Endothelial cell of umbilical vein (primary cell): ENCODE measurements around the gene HOXB2. TPM values are rescaled to one million over a fixed set of nuclear protein-coding genes. Genes with fewer than 3 reads are reported as not detected.

Experiments
- BruUV-seq: library from RNA; stranded (reverse); fragments of 400-500 nt; replicated peaks from 2 replicates; lab custom pipeline; 2021; lab: Mats Ljungman, UMichigan
- CTCF ChIA-PET: fragments of 300-600, 350-600 bp; sonication (Branson Sonifier 250); formaldehyde crosslinking; loops from one replicate; lab custom pipeline; 2021; ENCODE audit warnings: antibody characterized with exemption, inconsistent platforms; lab: Charles Lee
- POLR2A ChIA-PET: fragments of 300-600, 350-600 bp; sonication (Branson Sonifier 250); formaldehyde crosslinking; loops from one replicate; lab custom pipeline; 2021; ENCODE audit warnings: antibody characterized with exemption, inconsistent platforms; lab: Charles Lee
- DNase-seq: peaks from one replicate; pipeline ENCODE4 v3.0.0-alpha.2; 2011; ENCODE audit warnings: low read depth, low spot score
- FAIRE-seq: peaks from 2 replicates; lab custom pipeline; 2011; peaks lifted over from hg19 to GRCh38; lab: Jason Lieb, UNC
- H2AFZ ChIP-seq: 2 replicates; pipeline ENCODE4 v1.6.0; 2012; ENCODE audit warnings: low read depth, low read length, control low read depth, inconsistent platforms
- H3K27ac ChIP-seq: 2 replicates; pipeline ENCODE4 v1.5.1; 2011; ENCODE audit warnings: low read depth, mild to moderate bottlenecking, control low read depth, low read length, moderate library complexity; ENCODE audit not compliant: insufficient read depth
- H3K27me3 ChIP-seq, 2 experiments: 2 replicates each; pipeline versions ENCODE4 v1.6.0 to v1.6.1; 2011; ENCODE audit warnings: low read length in 2 of 2, mixed read lengths in 1 of 2; ENCODE audit not compliant: control insufficient read depth in 2 of 2, insufficient read depth in 2 of 2
- H3K36me3 ChIP-seq, 2 experiments: 2 replicates in 1 of 2; 3 replicates in 1 of 2; pipeline ENCODE4 v1.5.1; 2011; ENCODE audit warnings: low read length in 2 of 2, mild to moderate bottlenecking in 1 of 2, moderate library complexity in 1 of 2; ENCODE audit not compliant: control insufficient read depth in 2 of 2, insufficient read depth in 2 of 2; ENCODE audit errors: extremely low read depth in 1 of 2
- H3K4me1 ChIP-seq: 3 replicates; pipeline ENCODE4 v1.5.1; 2011; ENCODE audit warnings: mild to moderate bottlenecking, low read length; ENCODE audit not compliant: control insufficient read depth, insufficient read depth; ENCODE audit errors: extremely low read depth
- H3K4me2 ChIP-seq: 2 replicates; pipeline ENCODE4 v1.6.1; 2011; ENCODE audit warnings: low read length, control low read depth, mixed read lengths; ENCODE audit not compliant: insufficient read depth
- H3K4me3 ChIP-seq, 3 experiments: fragments of 200-600 bp in 1 of 3; sonication (generic), shearing (Covaris generic) in 1 of 3; replicated peaks in 1 of 3; 2 replicates each; pipeline ENCODE4 v1.5.1; 2011 to 2016; ENCODE audit warnings: control low read depth in 3 of 3, low read length in 3 of 3, mild to moderate bottlenecking in 2 of 3, inconsistent platforms in 1 of 3, low read depth in 1 of 3, moderate library complexity in 1 of 3; ENCODE audit not compliant: insufficient read depth in 1 of 3
- H3K79me2 ChIP-seq: 2 replicates; pipeline ENCODE4 v1.6.0; 2012; ENCODE audit warnings: low read length, inconsistent platforms; ENCODE audit not compliant: control insufficient read depth, insufficient read depth
- H3K9ac ChIP-seq: replicated peaks from 2 replicates; pipeline ENCODE3; 2011; ENCODE audit warnings: low read length, control low read depth; ENCODE audit not compliant: insufficient read depth; ENCODE audit errors: extremely low read depth
- H3K9me1 ChIP-seq: replicated peaks from 3 replicates; pipeline ENCODE4 v1.6.0; 2011; ENCODE audit warnings: mild to moderate bottlenecking, low read length; ENCODE audit not compliant: control insufficient read depth, insufficient read depth; ENCODE audit errors: extremely low read depth
- H3K9me3 ChIP-seq: replicated peaks from 2 replicates; pipeline ENCODE4 v1.5.1; 2012; ENCODE audit warnings: low read length, inconsistent platforms; ENCODE audit not compliant: control insufficient read depth, insufficient read depth
- H4K20me1 ChIP-seq: replicated peaks from 2 replicates; pipeline ENCODE3; 2011; ENCODE audit warnings: mild to moderate bottlenecking, low read length; ENCODE audit not compliant: control insufficient read depth, insufficient read depth; ENCODE audit errors: extremely low read depth
- EZH2 ChIP-seq: IDR thresholded peaks from 2 replicates; pipeline ENCODE4 v1.6.1; 2012; ENCODE audit warnings: borderline replicate concordance, low read depth, mild to moderate bottlenecking, moderate library complexity, low read length, inconsistent platforms; ENCODE audit not compliant: severe bottlenecking
- FOS ChIP-seq: IDR thresholded peaks from 2 replicates; pipeline ENCODE4 v1.6.1; 2011; ENCODE audit warnings: mild to moderate bottlenecking, low read length, moderate library complexity, borderline replicate concordance; ENCODE audit not compliant: insufficient read depth
- GATA2 ChIP-seq: IDR thresholded peaks from 2 replicates; pipeline ENCODE4 v1.7.0; 2011; ENCODE audit warnings: low read depth, mild to moderate bottlenecking, moderate library complexity, mixed read lengths, low read length; ENCODE audit not compliant: insufficient read length, insufficient read depth
- JUN ChIP-seq: IDR thresholded peaks from 2 replicates; pipeline ENCODE4 v1.6.1; 2011; ENCODE audit warnings: borderline replicate concordance, low read depth; ENCODE audit not compliant: insufficient read length, insufficient read depth
- POLR2A ChIP-seq: IDR thresholded peaks from 2 replicates; pipeline ENCODE4 v1.6.1; 2012; ENCODE audit warnings: low read depth, mild to moderate bottlenecking, control low read depth, low read length
- POLR2AphosphoS5 ChIP-seq: IDR thresholded peaks from 2 replicates; pipeline ENCODE4 v1.6.1; 2012; ENCODE audit warnings: low read depth, mild to moderate bottlenecking, control low read depth, low read length, moderate library complexity; ENCODE audit not compliant: insufficient read depth
- dilution Hi-C: fragments of 300-500 bp; cut with MboI; formaldehyde crosslinking; loops from one replicate; pipeline ENCODE4 v1.15.0; 2019; ENCODE audit warnings: low sequenced_read_pairs; ENCODE audit not compliant: extremely low pct_ligation_motif_present
- intact Hi-C: fragments of 100-400 bp; cut with micrococcal nuclease; formaldehyde crosslinking; loops from one replicate; pipeline ENCODE4 v1.10.0; 2022
- polyA plus RNA-seq, 4 experiments: library from polyadenylated mRNA; depleted of rRNA in 3 of 4; stranded (reverse) in 3 of 4; unstranded in 1 of 4; fragments of >200 nt; gene quantifications; 2 replicates each; pipeline versions ENCODE4 v1.2.1 to v1.2.3, GENCODE V29; 2011 to 2012; ENCODE audit warnings: missing spikeins in 1 of 4
- total RNA-seq: library from RNA; stranded (reverse); gene quantifications from 2 replicates; pipeline ENCODE4 v1.2.3, GENCODE V29; 2021
- TF ChIP-seq, protein P1 (sequence below): IDR thresholded peaks from 2 replicates; pipeline ENCODE4 v1.6.1; 2011; ENCODE audit not compliant: insufficient read depth, insufficient read length
- TF ChIP-seq, protein P2 (sequence below), 2 donors: IDR thresholded peaks; 1 replicate in 1 of 2; 2 replicates in 1 of 2; pipeline ENCODE4 v1.5.1; 2011; ENCODE audit warnings: low read length in 2 of 2, mild to moderate bottlenecking in 2 of 2, moderate library complexity in 2 of 2, control low read depth in 1 of 2, inconsistent platforms in 1 of 2, low read depth in 1 of 2; ENCODE audit not compliant: insufficient read depth in 1 of 2; ENCODE audit errors: extremely low read depth in 1 of 2

HOXB2 gene
- total and polyA plus RNA-seq, 2 donors (not counting 3 experiments of a cell fraction or from before 2014, with no cell fraction given): 14.1 to 23.3 TPM

DNA sequence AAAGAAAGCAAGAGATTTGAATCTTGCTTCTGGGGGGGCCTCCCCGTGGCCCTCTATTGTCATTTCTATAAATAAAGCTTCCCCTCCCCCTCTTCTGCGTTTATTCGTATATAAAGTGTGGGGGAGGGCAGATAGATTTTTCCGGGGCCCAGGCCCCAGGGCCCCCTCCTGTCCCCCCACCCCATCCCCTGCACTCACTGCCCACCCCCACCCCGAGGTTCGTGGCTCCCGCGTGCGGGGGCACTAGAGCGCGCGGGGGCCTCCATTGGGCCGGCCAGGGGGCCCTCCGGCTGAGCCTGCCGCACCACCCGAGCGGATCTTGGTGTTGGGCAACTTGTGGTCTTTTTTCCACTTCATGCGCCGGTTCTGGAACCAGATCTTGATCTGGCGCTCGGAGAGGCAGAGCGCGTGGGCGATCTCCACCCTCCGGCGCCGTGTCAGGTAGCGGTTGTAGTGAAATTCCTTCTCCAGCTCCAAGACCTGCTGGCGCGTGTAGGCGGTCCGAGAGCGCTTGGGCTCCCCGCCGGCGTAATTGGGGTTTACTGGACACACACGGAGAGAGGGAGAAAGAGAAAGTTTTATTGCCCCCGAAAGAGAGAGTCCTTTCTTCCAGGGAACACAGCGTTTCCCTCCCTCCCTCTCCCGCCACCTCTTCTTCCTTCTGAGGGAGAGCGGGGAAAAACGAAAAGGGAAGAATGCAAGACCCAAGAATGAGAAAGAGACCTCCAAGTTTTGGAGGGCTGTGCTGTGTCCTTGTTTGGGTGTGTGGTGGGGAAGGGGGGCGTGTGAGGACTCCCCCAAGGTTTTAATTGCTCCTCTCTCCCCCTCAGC, 31.8 kb upstream of the HOXB2 start:
- Histone ChIP-seq H3K9me3 (no peaks in the 10 kb centered on the region), H3K27ac (peak overlapping the region; percentile 66), H3K36me3 (peaks cover 0 to 3% of the 10 kb centered on the region in 2 experiments), H3K9me1 (no peaks in the 10 kb centered on the region), H3K9ac (peak overlapping the region; percentile 74), H3K79me2 (peaks cover 93% of the 10 kb centered on the region), H3K4me2 (peak overlapping the region; percentile 89), H3K27me3 (no peaks in the 10 kb centered on the region), H3K4me3 (peak overlapping the region; percentile 69 to 86 (median 70)), H2AFZ (no peak overlapping the region), H3K4me1 (peaks cover 76% of the 10 kb centered on the region), H4K20me1 (no peaks in the 10 kb centered on the region)
- ChIA-PET CTCF (interaction anchor here (1.0 to 2.4 kb wide), 2 partner anchors 21 to 28 kb away, joined by 3 to 9 read pairs; no protein-coding TSS in a partner anchor), POLR2A (no interaction called here)
- no TSS peak for BruUV-seq
- intact Hi-C loops: no loop called here
- dilution Hi-C loops: no loop called here
- TF ChIP-seq FOS (no peak), EZH2 (no peak), GATA2 (no peak), POLR2A (peak; percentile 16), JUN (no peak), POLR2AphosphoS5 (peak; percentile 1)
- TF ChIP-seq, protein P1, sequence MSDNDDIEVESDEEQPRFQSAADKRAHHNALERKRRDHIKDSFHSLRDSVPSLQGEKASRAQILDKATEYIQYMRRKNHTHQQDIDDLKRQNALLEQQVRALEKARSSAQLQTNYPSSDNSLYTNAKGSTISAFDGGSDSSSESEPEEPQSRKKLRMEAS: no peak
- TF ChIP-seq, protein P2, sequence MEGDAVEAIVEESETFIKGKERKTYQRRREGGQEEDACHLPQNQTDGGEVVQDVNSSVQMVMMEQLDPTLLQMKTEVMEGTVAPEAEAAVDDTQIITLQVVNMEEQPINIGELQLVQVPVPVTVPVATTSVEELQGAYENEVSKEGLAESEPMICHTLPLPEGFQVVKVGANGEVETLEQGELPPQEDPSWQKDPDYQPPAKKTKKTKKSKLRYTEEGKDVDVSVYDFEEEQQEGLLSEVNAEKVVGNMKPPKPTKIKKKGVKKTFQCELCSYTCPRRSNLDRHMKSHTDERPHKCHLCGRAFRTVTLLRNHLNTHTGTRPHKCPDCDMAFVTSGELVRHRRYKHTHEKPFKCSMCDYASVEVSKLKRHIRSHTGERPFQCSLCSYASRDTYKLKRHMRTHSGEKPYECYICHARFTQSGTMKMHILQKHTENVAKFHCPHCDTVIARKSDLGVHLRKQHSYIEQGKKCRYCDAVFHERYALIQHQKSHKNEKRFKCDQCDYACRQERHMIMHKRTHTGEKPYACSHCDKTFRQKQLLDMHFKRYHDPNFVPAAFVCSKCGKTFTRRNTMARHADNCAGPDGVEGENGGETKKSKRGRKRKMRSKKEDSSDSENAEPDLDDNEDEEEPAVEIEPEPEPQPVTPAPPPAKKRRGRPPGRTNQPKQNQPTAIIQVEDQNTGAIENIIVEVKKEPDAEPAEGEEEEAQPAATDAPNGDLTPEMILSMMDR (IDR thresholded peaks at IDR 0.05; ENCODE audit: extremely low read depth in 1 of 2, insufficient read depth in 1 of 2, low read depth in 1 of 2, low read length in 2 of 2): no peak
- FAIRE-seq (no peak), DNase-seq (peak; percentile 49)
